Spleen (tissue), 11 donors: ENCODE measurements around the gene MTFMT. TPM values are rescaled to one million over a fixed set of nuclear protein-coding genes. Genes with fewer than 3 reads are reported as not detected.

ENCODE experiments used
- DNase-seq: peaks from one replicate; pipeline ENCODE4 v3.0.0-alpha.2; 2020
- H3K27ac ChIP-seq, 8 donors: fragments of 200-600 bp; sonication (generic) in 7 of 8; 1 replicate in 4 of 8; 2 replicates in 4 of 8; pipeline versions ENCODE4 v1.5.0 to v1.8.0; 2016 to 2021; ENCODE audit warnings: inconsistent platforms in 4 of 8, mild to moderate bottlenecking in 4 of 8, moderate library complexity in 1 of 8
- H3K27me3 ChIP-seq, 7 donors: fragments of 200-600 bp; sonication (generic) in 6 of 7; replicated peaks in 1 of 7; 1 replicate in 4 of 7; 2 replicates in 3 of 7; pipeline versions ENCODE4 v1.5.0 to v1.8.0; 2016 to 2021; ENCODE audit warnings: inconsistent platforms in 3 of 7, mild to moderate bottlenecking in 1 of 7
- H3K36me3 ChIP-seq, 6 donors: fragments of 200-600 bp; sonication (generic) in 5 of 6; 1 replicate in 4 of 6; 2 replicates in 2 of 6; pipeline versions ENCODE4 v1.5.0 to v1.8.0; 2016 to 2021; ENCODE audit warnings: inconsistent platforms in 2 of 6
- H3K4me1 ChIP-seq, 6 donors: fragments of 200-600 bp; sonication (generic) in 5 of 6; 1 replicate in 3 of 6; 2 replicates in 3 of 6; pipeline versions ENCODE4 v1.5.0 to v1.8.0; 2016 to 2021; ENCODE audit warnings: inconsistent platforms in 3 of 6
- H3K4me3 ChIP-seq, 8 donors: fragments of 200-600 bp; sonication (generic) in 7 of 8; 1 replicate in 4 of 8; 2 replicates in 4 of 8; pipeline versions ENCODE4 v1.5.0 to v1.8.0; 2016 to 2021; ENCODE audit warnings: inconsistent platforms in 4 of 8, mild to moderate bottlenecking in 4 of 8, moderate library complexity in 2 of 8
- H3K9me3 ChIP-seq, 8 donors: fragments of 200-600 bp; sonication (generic) in 7 of 8; 1 replicate in 4 of 8; 2 replicates in 4 of 8; pipeline versions ENCODE4 v1.5.0 to v1.8.0; 2016 to 2021; ENCODE audit warnings: inconsistent platforms in 4 of 8
- POLR2A ChIP-seq, 3 donors: fragments of 450-650 bp; IDR thresholded peaks; one replicate each; pipeline ENCODE4 v1.5.1; 2017; ENCODE audit warnings: antibody characterized with exemption in 3 of 3, mild to moderate bottlenecking in 1 of 3
- POLR2AphosphoS5 ChIP-seq, 3 donors: sonication (generic); formaldehyde crosslinking; IDR thresholded peaks; one replicate each; pipeline ENCODE4 v1.5.1; 2017; ENCODE audit warnings: antibody characterized with exemption in 3 of 3
- WGBS, 5 donors: extraction: QIAGEN DNeasy Blood & Tissue Kit in 3 of 5; methylation state at CpG; one replicate each; pipeline versions ENCODE4 v1.1.5 to v1.1.7; 2013 to 2018; 5-methylcytosine and 5-hydroxymethylcytosine counted together
- intact Hi-C: fragments of 100-400 bp; cut with DNase I; formaldehyde crosslinking; loops from one replicate; pipeline ENCODE4 v1.15.0; 2023; ENCODE audit warnings: low total_unique reads
- polyA plus RNA-seq, 3 donors: library from polyadenylated mRNA; stranded (reverse); fragments of 200-250 nt; gene quantifications; one replicate each; pipeline ENCODE4 v1.2.1, GENCODE V29; 2013
- total RNA-seq, 7 donors: library from RNA; depleted of rRNA in 3 of 7; stranded (reverse); fragments of >200 nt in 3 of 7; fragmentation: NEBNext Ultra II Directional in 4 of 7; extraction: Animal tissue kit (Norgen Biotek cat#: 25700) in 4 of 7; gene quantifications; one replicate each; pipeline versions ENCODE4 v1.1.0 to v1.2.1, GENCODE V29; 2016 to 2021
- TF ChIP-seq, protein P1 (sequence below), 11 experiments: fragments of 200-600 bp in 7 of 11; fragments of 450-650 bp in 4 of 11; sonication (generic) in 4 of 11; IDR thresholded peaks in 8 of 11; conservative IDR thresholded peaks in 3 of 11; 1 replicate in 7 of 11; 2 replicates in 4 of 11; pipeline versions ENCODE4 v1.4.0 to v1.8.0; 2016 to 2021; ENCODE audit warnings: antibody characterized with exemption in 11 of 11, inconsistent platforms in 4 of 11, mild to moderate bottlenecking in 1 of 11
- donor health status: healthy with polysubstance abuse.
- donor health status: DM: no; HTN: no; CAD: no; lungs with moderate emphysema.
- donor health status: DM: no; HTN: no; CAD: no.
- donor health status: Bipolar disorder and iron deficiency.
- donor health status: healthy.
- donor health status: DM: no; HTN: no; CAD: no.
- donor health status: DM: yes; HTN: yes; CAD: no.

MTFMT gene
- total and polyA plus RNA-seq, 10 donors, result 3.7 to 27.5 (median 12.4) TPM

DNA sequence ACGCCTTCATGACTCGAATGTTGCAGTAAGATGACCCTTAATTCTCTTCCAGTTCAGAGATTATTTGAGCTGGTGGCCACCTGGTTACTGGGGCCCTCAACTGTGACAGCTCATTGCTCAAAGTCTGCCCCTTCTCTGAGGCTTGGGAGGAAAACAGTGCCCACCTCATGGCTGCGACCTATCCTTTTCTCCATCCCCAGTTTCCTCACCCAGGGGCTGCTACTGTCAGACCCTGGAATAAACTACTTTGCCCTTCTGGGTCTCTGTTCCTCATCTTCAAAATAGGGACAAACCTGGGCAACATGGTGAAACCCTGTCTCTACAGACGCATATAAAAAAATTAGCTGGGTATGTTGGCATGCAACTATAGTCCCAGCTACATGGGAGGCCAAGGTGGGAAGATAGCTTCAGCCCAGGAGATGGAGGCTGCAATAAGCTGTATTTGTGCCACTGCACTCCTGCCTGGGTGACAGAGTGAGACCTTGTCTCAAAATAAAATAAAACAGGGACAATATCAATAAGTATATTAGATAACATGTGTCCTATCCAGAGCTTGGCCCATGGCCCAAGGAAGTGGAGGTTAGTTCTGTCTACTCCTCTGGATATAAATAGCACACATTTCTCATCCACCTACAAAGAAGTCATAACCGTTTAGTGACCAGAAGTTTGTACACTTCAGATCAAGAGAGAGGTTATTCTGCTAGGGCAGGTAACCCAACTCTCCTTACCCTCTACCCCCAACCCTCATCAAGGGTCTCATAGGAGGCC, 40.5 kb upstream of the MTFMT start:
- Histone ChIP-seq H3K4me1 (peaks cover 0 to 28% (median 4%) of the 10 kb centered on the region in 6 donors), H3K9me3 (no peaks in the 10 kb centered on the region), H3K27me3 (peaks cover 0 to 49% (median 23%) of the 10 kb centered on the region in 7 donors), H3K4me3 (no peak overlapping the region), H3K27ac (peak overlapping the region in 1 of 8 donors; percentile 3), H3K36me3 (no peaks in the 10 kb centered on the region)
- intact Hi-C loops, result no loop called here
- no peak for DNase-seq
- TF ChIP-seq, protein P1, sequence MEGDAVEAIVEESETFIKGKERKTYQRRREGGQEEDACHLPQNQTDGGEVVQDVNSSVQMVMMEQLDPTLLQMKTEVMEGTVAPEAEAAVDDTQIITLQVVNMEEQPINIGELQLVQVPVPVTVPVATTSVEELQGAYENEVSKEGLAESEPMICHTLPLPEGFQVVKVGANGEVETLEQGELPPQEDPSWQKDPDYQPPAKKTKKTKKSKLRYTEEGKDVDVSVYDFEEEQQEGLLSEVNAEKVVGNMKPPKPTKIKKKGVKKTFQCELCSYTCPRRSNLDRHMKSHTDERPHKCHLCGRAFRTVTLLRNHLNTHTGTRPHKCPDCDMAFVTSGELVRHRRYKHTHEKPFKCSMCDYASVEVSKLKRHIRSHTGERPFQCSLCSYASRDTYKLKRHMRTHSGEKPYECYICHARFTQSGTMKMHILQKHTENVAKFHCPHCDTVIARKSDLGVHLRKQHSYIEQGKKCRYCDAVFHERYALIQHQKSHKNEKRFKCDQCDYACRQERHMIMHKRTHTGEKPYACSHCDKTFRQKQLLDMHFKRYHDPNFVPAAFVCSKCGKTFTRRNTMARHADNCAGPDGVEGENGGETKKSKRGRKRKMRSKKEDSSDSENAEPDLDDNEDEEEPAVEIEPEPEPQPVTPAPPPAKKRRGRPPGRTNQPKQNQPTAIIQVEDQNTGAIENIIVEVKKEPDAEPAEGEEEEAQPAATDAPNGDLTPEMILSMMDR (IDR thresholded peaks at IDR 0.05 in 8 of 11, conservative IDR thresholded peaks at IDR 0.05 in 3 of 11), result no peak
- TF ChIP-seq POLR2A (IDR thresholded peaks at IDR 0.05) (no peak), POLR2AphosphoS5 (IDR thresholded peaks at IDR 0.05) (no peak)
- WGBS, 5 donors, result 73 to 89% (median 78%) methylated on average over 5 of the region's 5 CpGs

DNA sequence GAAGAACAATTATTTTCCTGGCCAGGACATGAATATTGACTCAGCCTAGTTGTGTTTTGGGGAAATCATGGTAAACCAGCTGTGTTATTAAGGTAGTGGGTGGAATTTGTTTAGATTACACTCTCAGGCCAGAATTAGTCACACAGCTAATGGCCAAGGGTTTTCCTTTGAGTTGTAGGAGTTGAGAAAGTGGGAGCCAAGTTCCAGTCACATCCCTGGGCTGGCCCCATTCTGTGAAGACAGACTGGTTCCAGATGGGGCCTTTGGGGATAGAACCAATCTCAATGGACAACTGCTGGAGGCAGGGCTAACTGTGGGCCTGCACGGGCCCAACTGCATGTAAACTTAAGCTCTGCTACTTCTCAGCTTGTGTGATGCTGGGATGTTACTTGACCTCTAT, 39.7 kb upstream of the MTFMT start:
- 61 to 83% (median 73%) methylated on average over 1 of the region's 1 CpG; no CpG with 5 or more reads in 1 of the 5 donors for WGBS, 5 donors
- Histone ChIP-seq H3K27ac (peak overlapping the region in 2 of 8 donors; percentile 3 to 76), H3K4me1 (peaks cover 0 to 28% (median 4%) of the 10 kb centered on the region in 6 donors), H3K4me3 (no peak overlapping the region), H3K27me3 (peaks cover 0 to 56% (median 23%) of the 10 kb centered on the region in 7 donors), H3K9me3 (no peaks in the 10 kb centered on the region), H3K36me3 (no peaks in the 10 kb centered on the region)
- intact Hi-C loops, result no loop called here
- TF ChIP-seq POLR2AphosphoS5 (IDR thresholded peaks at IDR 0.05) (no peak), POLR2A (IDR thresholded peaks at IDR 0.05) (no peak)
- TF ChIP-seq, protein P1 (IDR thresholded peaks at IDR 0.05 in 8 of 11, conservative IDR thresholded peaks at IDR 0.05 in 3 of 11), result no peak
- no peak for DNase-seq

DNA sequence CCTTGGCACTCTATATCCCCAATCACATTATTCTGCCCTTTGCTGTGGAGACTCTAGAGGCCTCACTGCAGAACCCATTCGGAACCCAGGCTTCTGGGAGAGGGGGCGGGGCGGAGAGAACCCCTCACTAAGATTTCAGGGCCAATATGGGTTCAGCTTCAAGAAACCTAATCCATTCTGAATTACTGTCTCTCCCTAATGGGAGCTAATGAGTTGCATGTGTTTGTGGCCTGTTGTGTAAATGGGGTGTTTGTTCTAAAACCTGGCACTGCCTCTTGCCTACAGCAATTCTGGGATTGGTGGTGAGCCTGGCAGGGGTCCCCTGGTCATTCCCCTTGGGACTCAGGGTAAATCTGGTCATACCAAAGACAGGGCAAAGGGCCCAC, 39.0 kb upstream of the MTFMT start:
- H3K4me3 ChIP-seq, result peak overlapping the region in 5 of 8 donors; percentile 34 to 64 (median 40)
- H3K36me3 ChIP-seq, result no peaks in the 10 kb centered on the region
- DNase-seq, result no peak
- 82 to 94% (median 92%) methylated on average over 3 of the region's 3 CpGs for WGBS, 5 donors
- TF ChIP-seq POLR2A (IDR thresholded peaks at IDR 0.05) (no peak), POLR2AphosphoS5 (IDR thresholded peaks at IDR 0.05) (no peak)
- TF ChIP-seq, protein P1 (IDR thresholded peaks at IDR 0.05 in 8 of 11, conservative IDR thresholded peaks at IDR 0.05 in 3 of 11), result no peak
- H3K27me3 ChIP-seq, result peaks cover 0 to 56% (median 23%) of the 10 kb centered on the region in 7 donors
- peaks cover 0 to 33% (median 4%) of the 10 kb centered on the region in 6 donors for H3K4me1 ChIP-seq
- H3K9me3 ChIP-seq, result no peaks in the 10 kb centered on the region
- intact Hi-C loops, result no loop called here
- peak overlapping the region in 5 of 8 donors; percentile 69 to 82 (median 76) for H3K27ac ChIP-seq
